GM12878 (cell line): ENCODE results near the gene CKB. TPM values are rescaled to one million over a fixed set of nuclear protein-coding genes. Genes with fewer than 3 reads are reported as not detected.

ENCODE experiments used
- ATAC-seq: fragments of 200-7000 bp; cut with Tn5 transposase; 3 replicates; pipeline ENCODE4 v1.9.1; 2020; ENCODE audit warnings: mild to moderate bottlenecking, moderate library complexity
- BruUV-seq: library from RNA; stranded (reverse); fragments of 400-500 nt; replicated peaks from 2 replicates; lab custom pipeline; 2021; lab: Mats Ljungman, UMichigan
- CTCF ChIA-PET: fragments of 300-600 bp; sonication (Branson Sonifier 250); formaldehyde crosslinking; extraction: SDS; loops from one replicate; lab custom pipeline; 2021; ENCODE audit warnings: inconsistent platforms; lab: Yijun Ruan, JAX
- POLR2A ChIA-PET: fragments of 350-600 bp; formaldehyde crosslinking; extraction: SDS; loops from one replicate; lab custom pipeline; 2021; ENCODE audit warnings: inconsistent platforms; lab: Charles Lee
- RAD21 ChIA-PET: fragments of 300-600 bp; sonication (Branson Sonifier 250); formaldehyde crosslinking; loops from one replicate; lab custom pipeline; 2023; ENCODE audit warnings: antibody characterized with exemption; ENCODE audit not compliant: unreplicated experiment; lab: Charles Lee
- SMC1A ChIA-PET: fragments of 300-600 bp; sonication (Branson Sonifier 250); formaldehyde crosslinking; loops from one replicate; lab custom pipeline; 2023; ENCODE audit not compliant: unreplicated experiment, uncharacterized antibody; lab: Charles Lee
- DNase-seq: peaks from one replicate; pipeline ENCODE4 v3.0.0-alpha.2; 2011; ENCODE audit warnings: low read depth, low spot score
- FAIRE-seq: peaks from 3 replicates; lab custom pipeline; 2011; peaks lifted over from hg19 to GRCh38; lab: Jason Lieb, UNC
- H2AFZ ChIP-seq: 2 replicates; pipeline ENCODE4 v1.6.0; 2011; ENCODE audit warnings: low read depth, low read length, control low read depth; ENCODE audit not compliant: control insufficient read depth
- H3K27ac ChIP-seq: 2 replicates; pipeline ENCODE4 v1.5.1; 2011; ENCODE audit warnings: control low read depth; ENCODE audit not compliant: control insufficient read depth, insufficient read depth
- H3K27me3 ChIP-seq, 2 experiments: replicated peaks in 1 of 2; 2 replicates each; pipeline versions ENCODE4 v1.6.0 to v1.6.1; 2011; ENCODE audit warnings: low read length in 1 of 2; ENCODE audit not compliant: control insufficient read depth in 2 of 2, insufficient read depth in 2 of 2
- H3K36me3 ChIP-seq, 2 experiments: 2 replicates each; pipeline ENCODE4 v1.5.1; 2011; ENCODE audit warnings: low read length in 1 of 2; ENCODE audit not compliant: control insufficient read depth in 2 of 2, insufficient read depth in 2 of 2
- H3K4me1 ChIP-seq: 2 replicates; pipeline ENCODE4 v1.6.1; 2011; ENCODE audit warnings: mild to moderate bottlenecking, low read length, moderate library complexity, mixed read lengths; ENCODE audit not compliant: control insufficient read depth, insufficient read depth
- H3K4me2 ChIP-seq: 2 replicates; pipeline ENCODE4 v1.6.0; 2011; ENCODE audit warnings: control low read depth; ENCODE audit not compliant: control insufficient read depth, insufficient read depth
- H3K4me3 ChIP-seq: fragments of 200-600 bp; sonication (generic); 2 replicates; pipeline ENCODE4 v1.5.1; 2016
- H3K79me2 ChIP-seq: 2 replicates; pipeline ENCODE4 v1.6.0; 2011; ENCODE audit warnings: low read length; ENCODE audit not compliant: control insufficient read depth, insufficient read depth
- H3K9ac ChIP-seq: 2 replicates; pipeline ENCODE4 v1.8.0; 2011; ENCODE audit warnings: low read length, control low read depth, mixed read lengths; ENCODE audit not compliant: control insufficient read depth, insufficient read depth
- H3K9me3 ChIP-seq: replicated peaks from 3 replicates; pipeline ENCODE4 v1.5.1; 2011; ENCODE audit warnings: mild to moderate bottlenecking, low read length; ENCODE audit not compliant: control insufficient read depth, insufficient read depth
- H4K20me1 ChIP-seq: 2 replicates; pipeline ENCODE4 v1.6.0; 2011; ENCODE audit not compliant: control insufficient read depth, insufficient read depth
- CEBPB ChIP-seq, 2 experiments: fragments of 150-350 bp in 1 of 2; IDR thresholded peaks; 2 replicates each; pipeline ENCODE4 v1.6.1; 2012 to 2014; ENCODE audit warnings: low read depth in 2 of 2, low read length in 2 of 2, borderline replicate concordance in 1 of 2, inconsistent platforms in 1 of 2
- CHD1 ChIP-seq: IDR thresholded peaks from 2 replicates; pipeline ENCODE4 v1.6.1; 2012; ENCODE audit warnings: low read depth, low read length, improper control_type of control experiment
- EP300 ChIP-seq, 2 experiments: fragments of 150-350 bp in 1 of 2; IDR thresholded peaks; 2 replicates each; pipeline ENCODE4 v1.6.1; 2011 to 2012; ENCODE audit warnings: low read depth in 2 of 2, low read length in 2 of 2, borderline replicate concordance in 1 of 2, improper control_type of control experiment in 1 of 2, inconsistent platforms in 1 of 2; ENCODE audit not compliant: control insufficient read depth in 1 of 2
- EZH2 ChIP-seq: IDR thresholded peaks from 2 replicates; pipeline ENCODE4 v1.6.1; 2012; ENCODE audit warnings: low read depth, mild to moderate bottlenecking, control low read depth, inconsistent platforms, low read length, borderline replicate concordance; ENCODE audit not compliant: control insufficient read depth
- FOXM1 ChIP-seq: IDR thresholded peaks from 2 replicates; pipeline ENCODE4 v1.6.1; 2012; ENCODE audit warnings: low read depth, mild to moderate bottlenecking, inconsistent platforms, low read length, moderate library complexity
- PML ChIP-seq: IDR thresholded peaks from 2 replicates; pipeline ENCODE4 v1.6.1; 2012; ENCODE audit warnings: low read length, inconsistent platforms
- SREBF1 ChIP-seq: IDR thresholded peaks from 2 replicates; pipeline ENCODE4 v1.6.1; 2012; ENCODE audit warnings: mild to moderate bottlenecking, low read length
- STAT1 ChIP-seq: fragments of 450-650 bp; conservative IDR thresholded peaks from 2 replicates; pipeline ENCODE4 v1.6.1; 2014; ENCODE audit warnings: antibody characterized with exemption, mild to moderate bottlenecking
- SUPT20H ChIP-seq: IDR thresholded peaks from 2 replicates; pipeline ENCODE4 v1.6.1; 2011; ENCODE audit warnings: low read depth, mild to moderate bottlenecking, low read length, moderate library complexity, borderline replicate concordance; ENCODE audit not compliant: control insufficient read depth
- TAF1 ChIP-seq: IDR thresholded peaks from 2 replicates; pipeline ENCODE4 v1.6.1; 2011; ENCODE audit warnings: mild to moderate bottlenecking, low read depth, low read length, borderline replicate concordance
- YBX1 ChIP-seq: fragments of 450-650 bp; IDR thresholded peaks from 2 replicates; pipeline ENCODE4 v1.6.1; 2016; ENCODE audit warnings: antibody characterized with exemption
- ZBTB4 ChIP-seq: fragments of 450-650 bp; formaldehyde crosslinking; IDR thresholded peaks from 2 replicates; pipeline ENCODE4 v1.4.0; 2022; ENCODE audit warnings: mild to moderate bottlenecking, moderate library complexity
- WGBS: methylation state at CpG from one replicate; pipeline ENCODE4 v1.1.6; 2016; ENCODE audit warnings: low lambda C conversion rate; ENCODE audit not compliant: insufficient replicate concordance, insufficient coverage; ENCODE audit errors: missing lambda C conversion rate; 5-methylcytosine and 5-hydroxymethylcytosine counted together
- in situ Hi-C: fragments of 300-500 bp; cut with MboI; formaldehyde crosslinking; loops from 9 replicates; pipeline ENCODE4 v1.14.3; 2018; ENCODE audit warnings: mixed read lengths
- intact Hi-C: fragments of 100-400 bp; cut with micrococcal nuclease; formaldehyde crosslinking; loops from one replicate; pipeline ENCODE4 v1.14.2; 2022; ENCODE audit not compliant: unreplicated experiment
- polyA plus RNA-seq, 11 experiments: library from polyadenylated mRNA; depleted of rRNA in 4 of 11; unstranded in 6 of 11; stranded (reverse) in 5 of 11; fragments of >200 nt; fragmentation: Nextera tagmentation in 4 of 11; fragmentation: Illumina TruSeq in 1 of 11; extraction: Ambion mirVana in 4 of 11; extraction: Trizol in 1 of 11; gene quantifications; 1 replicate in 1 of 11; 2 replicates in 10 of 11; pipeline versions ENCODE4 v1.2.1 to v1.2.3, GENCODE V29; 2011 to 2016; ENCODE audit warnings: inconsistent platforms in 2 of 11, missing spikeins in 2 of 11, low read depth in 1 of 11
- total RNA-seq, 4 experiments: library from RNA; depleted of rRNA in 3 of 4; stranded (reverse); fragments of >200 nt in 3 of 4; fragmentation: Illumina TruSeq in 1 of 4; extraction: Trizol in 1 of 4; gene quantifications; 2 replicates each; pipeline versions ENCODE4 v1.2.1 to v1.2.3, GENCODE V29; 2013 to 2021

CKB gene
- total and polyA plus RNA-seq, 10 of the 15 experiments (the other 5 are each of a cell fraction or from before 2014, with no cell fraction given) = 0.40 to 6.1 (median 2.3) TPM

GRCh38 chr14:103509864-103510723 is 12.5 kb downstream of the CKB start:
- Histone ChIP-seq H3K4me1 (no peaks in the 10 kb centered on the region), H3K4me3 (no peak overlapping the region), H3K27me3 (no peaks in the 10 kb centered on the region), H3K79me2 (no peaks in the 10 kb centered on the region), H4K20me1 (no peaks in the 10 kb centered on the region), H2AFZ (no peak overlapping the region), H3K9me3 (no peaks in the 10 kb centered on the region), H3K9ac (no peak overlapping the region), H3K4me2 (no peak overlapping the region), H3K27ac (no peak overlapping the region), H3K36me3 (peaks cover 5 to 11% of the 10 kb centered on the region in 2 experiments; a peak in 3 of 4 replicates)
- RAD21 ChIA-PET = no interaction called here
- DNase-seq (no peak), ATAC-seq (no peak), FAIRE-seq (no peak)
- 90% methylated on average over 11 of the region's 11 CpGs for WGBS
- in situ Hi-C loops = no loop called here
- intact Hi-C loops = no loop called here
- TF ChIP-seq SUPT20H = no peak
- TF ChIP-seq FOXM1 = no peak
- TF ChIP-seq TAF1 = no peak
- TF ChIP-seq EZH2 = no peak
- no peak for TF ChIP-seq ZBTB4
- TF ChIP-seq YBX1 = no peak
- no peak for TF ChIP-seq EP300 (IDR thresholded peaks at IDR 0.05; ENCODE audit: borderline replicate concordance in 1 of 2, control insufficient read depth in 1 of 2, low read depth in 2 of 2, low read length in 2 of 2)
- no peak for TF ChIP-seq CEBPB (IDR thresholded peaks at IDR 0.05; ENCODE audit: borderline replicate concordance in 1 of 2, low read depth in 2 of 2, low read length in 2 of 2)
- no peak for TF ChIP-seq CHD1
- no peak for TF ChIP-seq STAT1
- TF ChIP-seq SREBF1 = no peak
- TF ChIP-seq PML = no peak
- POLR2A ChIA-PET = interaction anchor here (1.0 kb wide), 1 partner anchor 37 kb away, joined by 3 read pairs; no protein-coding TSS in a partner anchor
- SMC1A ChIA-PET = interaction anchor here (1.3 kb wide), 1 partner anchor 47 kb away, joined by 3 read pairs; no protein-coding TSS in a partner anchor
- BruUV-seq = no TSS peak
- CTCF ChIA-PET = interaction anchor here (1.1 to 1.5 kb wide), 2 partner anchors 8 to 11 kb away, joined by 4 read pairs; no protein-coding TSS in a partner anchor
